ENCODE data around the gene GGN.

GGN gene

GRCh38 chr19:38346837-38347236 lies 41.0 kb downstream of the GGN start:
- TF ChIP-seq CEBPB (IDR thresholded peaks at IDR 0.05) (no peak), FOXM1 (IDR thresholded peaks at IDR 0.05; ENCODE audit: borderline replicate concordance, low read depth) (no peak), YY1 (IDR thresholded peaks at IDR 0.05; ENCODE audit: low read depth) (no peak), CREB1 (IDR thresholded peaks at IDR 0.05; ENCODE audit: low read depth) (no peak), REST (IDR thresholded peaks at IDR 0.05; ENCODE audit: low read depth) (no peak), ZBTB7A (IDR thresholded peaks at IDR 0.05; ENCODE audit: low read depth) (no peak), TCF12 (IDR thresholded peaks at IDR 0.05; ENCODE audit: low read depth) (no peak)
- TF ChIP-seq, protein P1, sequence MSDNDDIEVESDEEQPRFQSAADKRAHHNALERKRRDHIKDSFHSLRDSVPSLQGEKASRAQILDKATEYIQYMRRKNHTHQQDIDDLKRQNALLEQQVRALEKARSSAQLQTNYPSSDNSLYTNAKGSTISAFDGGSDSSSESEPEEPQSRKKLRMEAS (IDR thresholded peaks at IDR 0.05): no peak

DNA sequence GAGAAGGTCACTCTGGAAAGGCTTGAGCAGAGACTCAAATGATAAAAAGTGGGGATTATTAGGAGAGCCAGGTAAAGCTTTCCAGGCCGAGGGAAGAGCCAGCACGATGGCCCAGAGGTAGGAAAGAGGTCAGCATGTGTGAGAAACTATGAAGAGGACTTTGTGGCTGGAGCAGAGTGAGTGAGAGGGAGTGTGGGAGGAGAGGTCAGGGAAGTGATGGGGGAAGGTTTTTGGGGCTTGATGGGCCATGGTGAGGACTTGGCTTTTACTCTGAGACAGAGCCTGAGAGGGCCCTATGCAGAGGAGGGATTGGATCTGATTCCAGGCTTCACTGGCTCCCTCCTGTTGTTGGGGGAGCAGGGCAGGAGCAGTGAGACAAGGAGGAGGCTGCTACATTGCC lies 46.9 kb downstream of the GGN start:
- TF ChIP-seq RAD21 (IDR thresholded peaks at IDR 0.05; ENCODE audit: low read depth) (no peak), ZBTB7A (IDR thresholded peaks at IDR 0.05; ENCODE audit: low read depth) (no peak), NFIC (IDR thresholded peaks at IDR 0.05) (no peak), YY1 (IDR thresholded peaks at IDR 0.05; ENCODE audit: low read depth) (no peak), TCF12 (IDR thresholded peaks at IDR 0.05; ENCODE audit: low read depth) (no peak), EP300 (IDR thresholded peaks at IDR 0.05; ENCODE audit: borderline replicate concordance) (no peak), REST (IDR thresholded peaks at IDR 0.05; ENCODE audit: low read depth) (no peak), CEBPB (IDR thresholded peaks at IDR 0.05) (no peak)

- TF ChIP-seq ZBTB7A (IDR thresholded peaks at IDR 0.05; ENCODE audit: low read depth) (no peak), TAF1 (IDR thresholded peaks at IDR 0.05; ENCODE audit: low read depth) (0 out of 2 replicates have a peak, but pooled peaks have one; percentile 12)
Observed at GRCh38 chr19:38337360-38337653, 50.5 kb downstream of the GGN start.

DNA sequence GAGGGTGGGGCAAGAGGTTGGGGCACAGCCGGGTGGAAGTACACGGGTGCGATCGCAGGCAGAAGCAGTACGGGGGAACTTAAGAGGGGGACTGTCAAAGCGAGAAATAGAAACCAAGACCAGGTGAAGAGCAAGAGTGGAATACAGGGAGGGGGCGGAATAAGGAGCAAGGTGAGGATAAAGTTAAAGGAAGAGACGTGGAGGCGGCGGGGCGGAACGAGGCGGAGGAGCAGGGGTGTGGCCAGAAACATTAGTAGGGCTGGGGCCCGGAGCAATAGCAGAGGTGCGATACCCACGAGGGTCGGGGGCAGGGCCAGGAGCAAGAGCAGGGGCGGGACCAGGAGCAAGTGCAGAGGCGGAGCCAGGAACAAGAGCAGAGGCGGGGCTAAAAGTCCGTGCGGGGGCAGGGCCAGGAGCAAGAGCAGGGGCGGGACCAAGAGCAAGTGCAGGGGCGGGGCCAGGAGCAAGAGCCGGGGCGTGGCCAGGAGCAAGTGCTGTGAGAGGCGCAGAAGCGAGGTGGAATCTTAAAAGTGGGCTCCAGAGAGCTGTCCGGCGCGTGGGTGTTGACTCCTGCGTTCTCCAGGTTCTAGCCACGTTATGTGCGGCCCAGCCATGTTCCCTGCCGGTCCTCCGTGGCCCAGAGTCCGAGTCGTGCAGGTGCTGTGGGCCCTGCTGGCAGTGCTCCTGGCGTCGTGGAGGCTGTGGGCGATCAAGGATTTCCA lies 51.0 kb downstream of the GGN start:
- TF ChIP-seq, protein P1 (IDR thresholded peaks at IDR 0.05): peak; percentile 76
- TF ChIP-seq TAF1 (IDR thresholded peaks at IDR 0.05; ENCODE audit: low read depth): peak; percentile 35; the same call in 1 of the 2 replicates
- TF ChIP-seq NFIC (IDR thresholded peaks at IDR 0.05): no peak
- TF ChIP-seq EGR1 (IDR thresholded peaks at IDR 0.05): peak; percentile 74; the same call in 1 of the 2 replicates
- TF ChIP-seq CEBPB (IDR thresholded peaks at IDR 0.05): no peak
- peak; percentile 79; the same call in 1 of the 2 replicates for TF ChIP-seq TEAD4 (IDR thresholded peaks at IDR 0.05)
- no peak for TF ChIP-seq CREB1 (IDR thresholded peaks at IDR 0.05; ENCODE audit: low read depth)

- TF ChIP-seq CEBPB (IDR thresholded peaks at IDR 0.05) (no peak), TEAD4 (IDR thresholded peaks at IDR 0.05) (no peak), RAD21 (IDR thresholded peaks at IDR 0.05; ENCODE audit: low read depth) (no peak), TAF1 (IDR thresholded peaks at IDR 0.05; ENCODE audit: low read depth) (no peak), FOXM1 (IDR thresholded peaks at IDR 0.05; ENCODE audit: borderline replicate concordance, low read depth) (no peak), YY1 (IDR thresholded peaks at IDR 0.05; ENCODE audit: low read depth) (peak; percentile 82), CREB1 (IDR thresholded peaks at IDR 0.05; ENCODE audit: low read depth) (0 out of 2 replicates have a peak, but pooled peaks have one; percentile 21), REST (IDR thresholded peaks at IDR 0.05; ENCODE audit: low read depth) (no peak), NFIC (IDR thresholded peaks at IDR 0.05) (no peak), ZBTB7A (IDR thresholded peaks at IDR 0.05; ENCODE audit: low read depth) (peak; percentile 53; the same call in 1 of the 2 replicates), EP300 (IDR thresholded peaks at IDR 0.05; ENCODE audit: borderline replicate concordance) (no peak), TCF12 (IDR thresholded peaks at IDR 0.05; ENCODE audit: low read depth) (no peak; the same call in 1 of the 2 replicates), EGR1 (IDR thresholded peaks at IDR 0.05) (no peak)
- TF ChIP-seq, protein P2, sequence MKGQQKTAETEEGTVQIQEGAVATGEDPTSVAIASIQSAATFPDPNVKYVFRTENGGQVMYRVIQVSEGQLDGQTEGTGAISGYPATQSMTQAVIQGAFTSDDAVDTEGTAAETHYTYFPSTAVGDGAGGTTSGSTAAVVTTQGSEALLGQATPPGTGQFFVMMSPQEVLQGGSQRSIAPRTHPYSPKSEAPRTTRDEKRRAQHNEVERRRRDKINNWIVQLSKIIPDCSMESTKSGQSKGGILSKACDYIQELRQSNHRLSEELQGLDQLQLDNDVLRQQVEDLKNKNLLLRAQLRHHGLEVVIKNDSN (IDR thresholded peaks at IDR 0.05): no peak
- TF ChIP-seq, protein P1 (IDR thresholded peaks at IDR 0.05): 0 out of 2 replicates have a peak, but pooled peaks have one; percentile 2
Observed at GRCh38 chr19:38335949-38336637, 51.7 kb downstream of the GGN start.

All from Ishikawa (cell line).